NT2/D1 (cell line): ENCODE measurements around the gene LMX1B.

Source experiments
- SUZ12 ChIP-seq: IDR thresholded peaks from 2 replicates; pipeline ENCODE4 v1.6.1; 2011; ENCODE audit not compliant: insufficient read length, insufficient read depth; ENCODE audit errors: extremely low read depth
- YY1 ChIP-seq: IDR thresholded peaks from 2 replicates; pipeline ENCODE4 v1.6.1; 2011; ENCODE audit not compliant: insufficient read length, insufficient read depth

DNA sequence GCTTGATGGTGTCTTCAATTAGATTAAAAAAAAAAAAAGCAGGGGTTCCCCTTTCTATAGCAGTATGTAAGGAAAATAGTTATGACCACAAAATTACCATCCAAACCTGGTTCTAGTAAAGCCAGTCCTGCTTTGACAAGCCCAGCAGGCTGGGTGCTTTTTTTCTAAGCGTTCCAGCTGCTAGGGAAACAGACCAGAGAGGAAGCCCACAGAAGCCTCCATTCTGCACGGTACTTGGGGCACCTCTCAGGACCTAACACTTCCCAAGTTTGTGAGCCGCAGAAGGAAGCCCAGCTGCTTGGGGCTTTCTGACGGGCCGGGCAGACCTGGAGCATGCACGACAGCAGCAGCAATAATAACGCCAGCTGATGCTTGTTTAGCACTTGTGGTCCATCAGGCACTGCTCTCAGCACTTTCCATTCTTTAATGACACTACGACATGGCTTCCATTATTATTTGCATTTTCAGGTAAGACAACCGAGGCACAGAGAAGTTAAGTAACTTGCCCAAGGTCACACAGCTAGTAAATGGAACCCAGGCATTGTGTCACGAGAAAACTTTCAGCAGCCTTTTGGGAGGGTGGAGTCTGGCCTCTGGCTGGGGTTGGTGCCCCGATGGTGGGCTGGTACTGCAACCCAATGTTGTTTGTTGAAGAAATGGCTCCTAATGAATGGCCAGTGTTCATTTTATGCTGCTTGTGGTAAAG is 15.4 kb downstream of the LMX1B start:
- TF ChIP-seq SUZ12 (no peak), YY1 (no peak)
